Measurements from ENCODE around the gene CNTNAP3B. TPM values are rescaled to one million over a fixed set of nuclear protein-coding genes. Genes with fewer than 3 reads are reported as not detected.
"Not testable (repeated sequence)": the region's sequence is repeated elsewhere in the genome, so short reads cannot be mapped to it uniquely, and the experiment has no call there.

CNTNAP3B gene
- total and polyA plus RNA-seq, 10 donors, result 1.6 to 31.0 (median 12.5) TPM

DNA sequence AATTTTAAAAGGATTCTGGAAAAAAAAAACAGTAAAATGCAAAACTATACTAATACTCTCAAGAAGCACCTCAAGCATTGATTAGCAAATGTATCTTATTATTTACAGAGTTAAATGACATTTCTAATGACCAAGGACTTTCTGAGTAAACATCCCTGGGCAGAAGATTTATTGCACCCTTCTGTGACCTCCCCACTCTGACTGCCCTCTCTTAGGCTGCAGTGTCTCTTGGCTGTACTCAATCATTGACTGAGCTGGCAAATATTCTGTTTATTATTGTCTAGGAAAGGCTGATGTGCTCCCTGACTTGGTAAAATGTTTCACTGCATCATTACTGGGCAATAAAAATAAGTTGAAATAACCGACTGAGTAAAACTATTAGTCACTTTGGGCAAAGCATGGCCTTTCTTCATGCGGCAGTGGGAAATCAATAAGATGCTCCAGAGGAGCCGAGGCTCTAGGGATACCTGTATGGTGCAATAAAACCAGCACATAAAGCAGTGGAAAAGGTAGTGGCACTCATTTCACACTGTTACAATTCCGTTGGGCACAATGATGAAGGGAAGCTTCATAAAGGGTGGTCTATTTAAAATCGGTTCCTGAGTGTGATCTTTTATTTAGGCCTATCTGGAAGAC, 151.1 kb downstream of the CNTNAP3B start:
- H3K36me3 ChIP-seq; DNase-seq; H3K27me3 ChIP-seq (replicated peaks in 1 of 7); H3K9me3 ChIP-seq; H3K4me1 ChIP-seq; intact Hi-C loops (cut with DNase I; ENCODE audit: low total_unique reads); H3K4me3 ChIP-seq; H3K27ac ChIP-seq: not testable (repeated sequence)
- WGBS, 5 donors, result no CpG with 5 or more reads among the region's 5 CpGs

- DNase-seq; intact Hi-C loops (cut with DNase I; ENCODE audit: low total_unique reads); H3K27ac ChIP-seq; H3K27me3 ChIP-seq (replicated peaks in 1 of 7); H3K9me3 ChIP-seq; H3K36me3 ChIP-seq; H3K4me1 ChIP-seq; H3K4me3 ChIP-seq: not testable (repeated sequence)
- 88 to 96% (median 91%) methylated on average over 14 to 16 of the region's 17 CpGs for WGBS, 5 donors
Measured at GRCh38 chr9:41974906-41975305, 154.3 kb downstream of the CNTNAP3B start.

- DNase-seq; H3K27me3 ChIP-seq (replicated peaks in 1 of 7); H3K27ac ChIP-seq; intact Hi-C loops (cut with DNase I; ENCODE audit: low total_unique reads); H3K4me1 ChIP-seq; H3K9me3 ChIP-seq; H3K36me3 ChIP-seq; H3K4me3 ChIP-seq: not testable (repeated sequence)
- 25 to 59% (median 42%) methylated on average over 9 to 43 of the region's 43 CpGs for WGBS, 5 donors
Measured at GRCh38 chr9:41953007-41953406, 176.2 kb downstream of the CNTNAP3B start.

DNA sequence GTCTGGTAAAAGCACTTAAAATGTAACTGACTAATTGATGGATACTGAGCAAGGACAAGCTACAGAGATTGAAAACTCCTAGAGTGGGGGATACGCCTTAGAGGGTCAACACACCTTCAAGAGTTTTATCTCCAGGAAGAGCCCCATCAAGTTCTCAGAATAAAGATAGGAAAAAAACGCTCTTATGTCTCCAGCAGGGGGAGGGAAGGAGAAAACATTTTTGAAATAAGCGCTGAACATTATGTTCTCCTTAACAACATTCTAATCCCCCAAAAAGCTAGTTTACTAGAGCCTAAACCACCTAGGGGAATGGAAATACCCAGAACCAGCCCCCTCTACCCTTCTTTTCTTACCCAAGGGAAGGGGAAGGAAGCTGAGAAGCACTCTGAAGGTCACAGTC, 187.5 kb downstream of the CNTNAP3B start:
- H3K27ac ChIP-seq; DNase-seq; H3K36me3 ChIP-seq; H3K9me3 ChIP-seq; H3K27me3 ChIP-seq (replicated peaks in 1 of 7); H3K4me1 ChIP-seq; intact Hi-C loops (cut with DNase I; ENCODE audit: low total_unique reads); H3K4me3 ChIP-seq: not testable (repeated sequence)
- 53 to 81% (median 65%) methylated on average over 2 to 3 of the region's 3 CpGs for WGBS, 5 donors

- H3K27ac ChIP-seq; H3K4me1 ChIP-seq; H3K27me3 ChIP-seq (replicated peaks in 1 of 7); DNase-seq; intact Hi-C loops (cut with DNase I; ENCODE audit: low total_unique reads); H3K9me3 ChIP-seq; H3K36me3 ChIP-seq; H3K4me3 ChIP-seq: not testable (repeated sequence)
Measured at GRCh38 chr9:41938143-41938542, 191.1 kb downstream of the CNTNAP3B start.

GRCh38 chr9:41935727-41936126, 193.5 kb downstream of the CNTNAP3B start:
- 73 to 84% (median 76%) methylated on average over 3 of the region's 3 CpGs for WGBS, 5 donors
- intact Hi-C loops (cut with DNase I; ENCODE audit: low total_unique reads), result not testable (repeated sequence)

DNA sequence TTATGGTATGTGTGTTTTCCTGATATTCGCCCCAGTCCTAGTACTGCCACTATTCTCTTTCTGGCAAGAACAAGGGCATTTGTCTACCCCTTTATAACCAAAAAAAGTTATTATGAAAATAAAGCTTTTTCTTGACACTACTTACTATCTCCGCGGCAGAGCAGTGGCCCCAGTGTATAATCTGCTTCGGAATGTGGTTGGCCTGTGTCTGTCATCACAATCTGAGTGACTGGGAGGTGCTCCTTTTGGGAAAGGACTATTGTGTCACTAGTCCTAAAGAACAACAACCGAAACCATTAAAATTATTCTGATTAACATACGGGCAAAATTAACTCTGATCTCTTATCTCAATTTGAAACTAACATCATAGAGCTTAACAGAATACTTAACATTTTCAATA, 200.1 kb downstream of the CNTNAP3B start:
- not testable (repeated sequence) for DNase-seq

More at GRCh38 chr9:41935727-41936126, 193.5 kb downstream of the CNTNAP3B start:
- not testable (repeated sequence) for H3K9me3 ChIP-seq; H3K27me3 ChIP-seq (replicated peaks in 1 of 7); H3K27ac ChIP-seq; H3K4me1 ChIP-seq; H3K4me3 ChIP-seq; H3K36me3 ChIP-seq; DNase-seq

DNA sequence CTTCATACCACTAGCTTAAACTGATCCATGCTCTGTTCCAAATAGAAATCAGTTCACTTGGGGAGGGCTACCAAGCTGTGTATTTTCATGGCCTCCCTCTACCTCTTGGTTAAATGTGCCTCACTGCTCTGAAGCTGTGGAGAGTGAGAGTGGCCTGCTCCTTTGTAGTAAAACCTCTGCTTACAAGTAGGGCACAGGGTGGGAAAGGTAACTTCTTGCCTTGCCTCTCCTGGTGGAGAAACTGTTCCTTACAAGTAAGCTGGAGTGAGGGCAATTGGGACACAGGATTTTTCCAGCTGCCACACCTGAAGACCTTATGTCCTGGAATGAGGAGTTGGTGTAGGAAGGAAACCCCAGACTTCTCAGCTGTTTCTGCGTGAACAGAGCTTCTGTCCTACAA, 211.9 kb downstream of the CNTNAP3B start:
- H3K4me3 ChIP-seq; H3K4me1 ChIP-seq; DNase-seq; H3K36me3 ChIP-seq; H3K27ac ChIP-seq; H3K27me3 ChIP-seq (replicated peaks in 1 of 7); intact Hi-C loops (cut with DNase I; ENCODE audit: low total_unique reads); H3K9me3 ChIP-seq: not testable (repeated sequence)
- 0 to 100% (median 67%) methylated on average over 1 of the region's 1 CpG for WGBS, 5 donors

More for the DNA sequence above, 200.1 kb downstream of the CNTNAP3B start:
- H3K4me3 ChIP-seq; H3K4me1 ChIP-seq; H3K9me3 ChIP-seq; H3K27ac ChIP-seq; H3K36me3 ChIP-seq; H3K27me3 ChIP-seq (replicated peaks in 1 of 7); intact Hi-C loops (cut with DNase I; ENCODE audit: low total_unique reads): not testable (repeated sequence)
- 77 to 94% (median 88%) methylated on average over 5 of the region's 6 CpGs for WGBS, 5 donors

- intact Hi-C loops (cut with DNase I; ENCODE audit: low total_unique reads); DNase-seq; H3K4me3 ChIP-seq; H3K4me1 ChIP-seq; H3K36me3 ChIP-seq; H3K27ac ChIP-seq; H3K9me3 ChIP-seq; H3K27me3 ChIP-seq (replicated peaks in 1 of 7): not testable (repeated sequence)
- WGBS, 5 donors, result no CpG with 5 or more reads among the region's 4 CpGs
Measured at GRCh38 chr9:41905488-41905887, 223.7 kb downstream of the CNTNAP3B start.

DNA sequence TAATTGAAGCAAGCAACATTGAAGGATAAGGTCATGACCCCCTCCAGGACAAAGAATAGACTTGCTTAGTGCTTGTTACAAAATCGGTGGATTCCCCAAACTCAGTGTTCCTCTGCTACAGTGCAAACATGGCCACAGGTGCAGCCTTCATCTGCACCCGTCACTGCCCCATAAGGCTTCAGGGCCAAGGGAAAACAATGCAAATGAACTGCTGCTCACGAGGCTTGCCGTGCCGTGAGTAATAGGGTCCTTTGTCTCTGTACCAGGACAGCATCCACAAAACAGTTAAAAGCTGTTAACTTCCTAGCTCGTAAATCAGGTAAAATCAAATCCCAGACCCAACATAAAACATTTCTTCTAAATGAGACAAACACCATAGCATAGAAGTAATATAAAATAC, 226.5 kb downstream of the CNTNAP3B start:
- intact Hi-C loops (cut with DNase I; ENCODE audit: low total_unique reads); H3K27me3 ChIP-seq (replicated peaks in 1 of 7); H3K4me3 ChIP-seq; H3K36me3 ChIP-seq; H3K27ac ChIP-seq; H3K4me1 ChIP-seq; H3K9me3 ChIP-seq; DNase-seq: not testable (repeated sequence)
- no CpG with 5 or more reads among the region's 6 CpGs for WGBS, 5 donors

DNA sequence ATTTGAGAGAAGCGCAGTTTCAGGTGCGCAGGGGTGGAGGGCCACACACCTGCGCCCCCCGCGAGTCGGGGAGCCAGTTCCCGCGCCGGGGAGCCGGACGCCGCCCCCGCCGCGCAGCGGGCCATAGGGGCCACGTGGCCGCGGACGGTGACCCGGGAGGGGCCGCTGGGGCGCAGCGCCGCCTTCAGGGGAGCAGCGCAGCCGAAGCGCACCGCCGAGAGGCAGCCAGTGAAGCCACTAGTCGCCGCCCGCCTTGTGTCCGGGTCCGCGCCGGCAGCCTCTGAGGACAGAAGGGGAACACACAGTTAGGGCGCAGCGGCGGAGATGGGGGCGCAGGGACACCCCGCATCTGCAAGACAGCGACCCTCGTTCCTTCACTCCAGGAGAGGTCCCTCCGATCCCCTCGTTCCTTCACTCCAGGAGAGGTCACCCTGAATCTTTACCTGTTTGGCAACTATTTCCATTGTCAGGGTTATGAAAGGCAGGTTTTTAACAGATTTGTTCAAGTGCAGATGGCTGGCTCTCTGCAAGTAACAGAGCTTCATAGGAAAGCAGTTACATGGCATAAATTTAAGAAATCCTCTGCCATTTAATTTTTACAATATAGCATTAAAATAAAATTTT, 230.4 kb downstream of the CNTNAP3B start:
- intact Hi-C loops (cut with DNase I; ENCODE audit: low total_unique reads); H3K9me3 ChIP-seq; H3K27ac ChIP-seq; H3K4me1 ChIP-seq; DNase-seq; H3K36me3 ChIP-seq; H3K27me3 ChIP-seq (replicated peaks in 1 of 7); H3K4me3 ChIP-seq: not testable (repeated sequence)
- no CpG with 5 or more reads among the region's 46 CpGs for WGBS, 5 donors

DNA sequence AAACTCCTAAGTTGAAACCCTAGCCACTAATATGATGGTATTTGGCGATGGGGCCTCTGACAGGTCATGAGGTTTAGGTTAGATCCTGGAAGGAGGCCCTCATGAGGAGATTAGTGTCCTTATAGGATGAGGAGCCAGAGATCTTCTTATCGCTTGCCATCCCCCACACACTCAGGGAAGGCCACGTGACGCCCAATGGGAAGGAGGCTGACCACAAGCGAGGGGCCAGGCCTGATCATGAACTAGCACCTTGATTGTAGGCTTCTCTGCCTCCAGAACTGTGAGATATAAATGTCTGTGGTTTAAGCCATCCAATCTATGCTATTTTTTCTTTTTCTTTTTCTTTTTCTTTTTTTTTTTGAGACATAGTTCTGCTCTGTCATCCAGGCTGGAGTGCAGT, 254.7 kb downstream of the CNTNAP3B start:
- DNase-seq; intact Hi-C loops (cut with DNase I; ENCODE audit: low total_unique reads); H3K36me3 ChIP-seq; H3K9me3 ChIP-seq; H3K27ac ChIP-seq; H3K4me1 ChIP-seq; H3K27me3 ChIP-seq (replicated peaks in 1 of 7); H3K4me3 ChIP-seq: not testable (repeated sequence)
- WGBS, 5 donors, result no CpG with 5 or more reads among the region's 5 CpGs

All from spleen (tissue), 11 donors.